Stimulated activated CD4-positive, alpha-beta T cell treated with anti-CD3 and anti-CD28 coated beads, Interleukin-4, amount 100 ng/mL, for 48 hours (primary cell): Measurements from ENCODE around the gene ERO1A.

Experiments used
- DNase-seq, 2 donors: peaks; one replicate each; pipeline ENCODE4 v3.0.0-alpha.2; 2020; ENCODE audit warnings: low read depth in 2 of 2

ERO1A gene

DNA sequence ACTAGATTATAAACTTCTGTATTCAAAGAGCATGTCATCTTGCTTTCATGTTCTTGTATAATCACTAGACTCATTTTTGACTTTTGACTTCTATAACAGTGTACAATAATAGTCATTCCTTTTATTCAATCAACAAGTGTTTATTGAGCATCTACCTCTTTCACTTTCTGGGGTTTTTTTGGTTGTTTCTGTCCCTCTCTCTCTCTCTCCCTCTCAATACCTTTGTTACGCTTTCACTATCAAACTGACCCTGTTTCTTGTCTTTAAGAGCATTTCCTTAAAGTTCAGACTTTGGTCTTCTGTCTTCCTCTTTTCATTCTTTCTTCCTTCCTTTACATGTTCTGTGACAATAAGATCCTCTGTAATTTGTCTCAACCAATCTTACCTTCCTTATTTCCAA is 93.2 kb downstream of the ERO1A start:
- DNase-seq = no peak

DNA sequence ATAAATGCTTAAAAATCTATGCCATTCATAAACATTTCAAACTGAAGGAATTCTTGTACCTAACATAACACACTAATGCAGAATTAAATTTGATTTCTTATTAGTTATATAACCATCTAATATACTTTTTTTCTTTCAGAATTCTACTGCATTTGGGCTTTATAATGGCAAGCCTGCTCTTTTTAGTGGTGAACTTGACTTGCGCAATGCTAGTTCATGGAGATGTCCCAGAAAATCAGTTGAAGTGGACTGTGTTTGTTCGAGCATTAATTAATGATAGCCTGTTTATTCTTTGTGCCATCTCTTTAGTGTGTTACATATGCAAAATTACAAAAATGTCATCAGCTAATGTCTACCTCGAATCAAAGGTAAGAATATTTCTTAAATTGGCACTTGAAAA is 95.4 kb downstream of the ERO1A start:
- no peak for DNase-seq

DNA sequence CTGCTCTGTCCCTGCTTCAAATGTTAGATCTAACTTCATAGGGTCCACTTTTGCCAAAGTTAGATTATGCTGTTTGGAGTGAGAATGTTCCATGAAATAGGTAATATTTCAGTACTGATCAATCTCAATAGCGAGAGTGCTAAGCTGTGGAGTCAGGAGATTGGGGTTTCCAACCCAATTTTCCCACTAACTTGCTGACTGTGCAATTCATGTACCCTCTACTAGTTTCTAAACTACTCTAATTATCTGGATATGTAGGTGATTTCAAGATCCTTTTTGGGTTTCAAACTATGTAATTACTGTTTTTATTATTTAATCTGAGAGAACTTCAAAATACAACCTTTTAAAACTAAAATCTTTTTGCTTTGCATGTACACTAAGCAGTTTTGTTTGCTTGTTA is 96.8 kb downstream of the ERO1A start:
- DNase-seq = no peak

DNA sequence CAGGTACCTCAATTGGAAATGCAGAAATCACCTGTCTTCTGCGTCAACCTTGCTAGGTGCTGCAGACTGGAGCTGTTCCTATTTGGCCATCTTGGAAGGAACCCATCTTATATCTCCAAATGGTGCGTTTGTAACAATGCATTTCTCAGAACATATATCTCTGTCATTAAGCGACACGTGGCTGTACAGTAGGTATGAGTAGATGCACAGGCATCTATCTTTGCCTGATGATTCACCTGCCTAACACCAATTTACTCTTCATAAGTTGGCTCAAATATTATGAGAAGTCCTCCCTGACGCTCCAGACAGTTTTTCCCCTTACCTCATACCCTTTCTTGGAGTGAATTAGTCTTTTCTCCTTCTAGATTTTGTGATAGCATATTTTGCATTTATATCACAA is 98.5 kb downstream of the ERO1A start:
- no peak for DNase-seq

GRCh38 chr14:52596320-52596719 is 99.0 kb downstream of the ERO1A start:
- no peak for DNase-seq

DNA sequence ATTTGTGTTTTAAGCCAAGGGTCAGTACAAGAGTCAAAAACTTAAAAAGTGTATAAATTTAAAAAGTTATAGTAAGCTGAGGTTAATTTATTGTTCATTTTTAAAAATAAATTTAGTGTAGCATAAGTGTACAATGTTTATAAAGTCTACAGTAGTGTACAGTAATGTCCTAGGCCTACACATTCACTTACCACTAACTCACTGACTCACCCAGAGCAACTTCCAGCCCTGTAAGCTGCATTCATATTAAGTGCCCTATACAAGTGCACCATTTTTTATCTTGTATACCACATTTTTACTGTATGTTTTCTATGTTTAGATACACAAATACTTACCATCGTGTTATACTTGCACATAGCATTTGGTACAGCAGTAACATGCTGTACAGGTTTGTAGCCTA is 105.0 kb downstream of the ERO1A start:
- no peak for DNase-seq
